ENCODE data around the gene LYPLA2.
"Not testable (repeated sequence)": the region's sequence is repeated elsewhere in the genome, so short reads cannot be mapped to it uniquely, and the experiment has no call there.

LYPLA2 gene

DNA sequence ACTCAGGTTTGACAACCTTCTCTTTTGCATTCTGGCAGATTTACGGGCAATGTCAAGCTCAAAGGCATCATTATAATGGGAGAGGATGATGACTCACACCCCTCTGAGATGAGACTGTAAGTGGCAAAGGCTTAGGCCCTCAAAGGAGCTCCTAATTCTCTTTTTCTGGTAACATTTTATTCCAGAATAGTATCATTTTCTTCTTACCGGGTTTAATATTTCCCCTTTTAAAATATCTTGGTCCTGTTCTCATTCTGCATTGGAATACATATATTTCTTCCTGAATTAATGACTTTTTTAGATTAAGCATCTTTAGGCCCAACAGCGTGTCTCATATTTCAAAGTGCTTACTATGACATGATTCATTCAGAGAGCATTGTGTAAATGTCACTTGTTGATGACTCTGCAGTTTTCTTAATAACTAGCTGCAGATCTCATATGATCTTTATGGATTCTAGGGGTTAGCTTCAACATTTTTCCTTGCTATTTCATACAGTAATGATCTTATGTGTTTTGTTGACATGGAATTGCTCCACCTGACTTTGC, 11.0 kb upstream of the LYPLA2 start:
- no peak for DNase-seq (ENCODE audit: low read depth, low spot score)

DNA sequence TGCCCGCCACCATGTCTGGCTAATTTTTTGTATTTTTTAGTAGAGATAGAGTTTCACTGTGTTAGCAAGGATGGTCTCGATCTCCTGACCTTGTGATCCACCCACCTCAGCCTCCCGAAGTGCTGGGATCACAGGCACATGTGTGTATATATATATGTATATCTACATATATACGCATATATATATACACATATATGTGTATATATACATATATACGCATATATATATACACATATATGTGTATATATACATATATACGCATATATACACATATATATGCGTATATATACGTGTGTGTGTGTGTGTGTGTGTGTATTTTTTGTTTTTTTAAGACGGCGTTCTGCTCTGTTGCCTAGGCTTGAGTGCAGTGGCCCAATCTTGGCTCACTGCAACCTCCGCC, 7.8 kb upstream of the LYPLA2 start:
- DNase-seq (ENCODE audit: low read depth, low spot score): not testable (repeated sequence)

DNA sequence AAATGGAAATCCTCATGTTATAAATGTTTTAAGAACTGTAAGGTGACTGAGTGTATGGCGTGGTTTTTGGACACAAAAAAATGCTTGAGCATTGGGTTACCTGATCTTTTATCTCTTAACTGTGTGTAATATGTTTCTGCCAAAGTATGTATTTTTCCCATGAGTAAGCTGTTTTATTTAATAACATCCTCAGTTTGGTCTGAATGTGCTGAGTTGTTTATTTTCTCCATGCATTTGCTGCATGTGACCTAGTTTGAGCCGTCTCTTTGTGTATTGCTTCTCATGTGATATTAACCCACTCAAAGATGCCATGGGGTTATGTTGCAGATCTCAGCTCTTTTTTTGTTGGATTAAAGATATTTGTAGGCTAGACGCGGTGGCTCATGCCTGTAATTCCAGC, 6.1 kb upstream of the LYPLA2 start:
- no peak for DNase-seq (ENCODE audit: low read depth, low spot score)

DNA sequence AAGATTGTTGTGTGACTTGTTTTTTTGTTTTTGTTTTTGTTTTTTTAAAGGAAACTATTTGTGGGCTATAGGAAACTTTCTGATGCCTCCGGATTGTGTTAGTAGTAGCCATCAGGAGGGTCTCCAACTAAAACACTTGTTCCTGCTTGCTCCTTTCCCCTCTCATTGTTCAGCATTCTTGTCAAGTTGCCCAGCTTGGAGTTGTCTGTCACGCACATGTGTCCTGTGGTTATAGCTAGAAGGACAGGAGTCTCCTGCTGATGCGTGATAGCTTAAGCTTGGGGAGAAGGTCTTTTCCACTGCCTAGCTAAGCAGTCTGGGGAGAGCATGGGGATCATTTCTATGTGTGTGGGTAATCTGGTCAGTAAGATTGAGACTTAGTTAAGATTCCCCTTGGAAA, 3.2 kb upstream of the LYPLA2 start:
- DNase-seq (ENCODE audit: low read depth, low spot score): no peak

DNA sequence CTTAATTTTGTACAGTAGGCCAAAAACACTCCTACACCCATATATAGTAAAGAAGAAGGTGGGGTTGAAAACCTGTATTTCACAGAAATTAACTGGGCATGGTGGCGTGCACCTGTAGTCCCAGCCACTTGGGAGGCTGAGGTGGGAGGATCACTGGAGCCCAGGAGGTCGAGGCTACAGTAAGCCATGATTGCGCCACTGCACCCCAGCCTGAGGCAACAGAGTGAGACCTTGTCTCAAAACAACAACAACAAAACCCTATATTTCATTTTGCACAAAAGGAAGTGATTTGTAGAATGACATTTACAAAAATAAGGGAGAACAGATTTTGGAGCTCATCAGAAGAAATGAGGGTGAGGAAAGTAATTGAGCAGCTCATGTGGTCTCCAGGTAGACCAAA, 2.2 kb upstream of the LYPLA2 start:
- DNase-seq (ENCODE audit: low read depth, low spot score): no peak

DNA sequence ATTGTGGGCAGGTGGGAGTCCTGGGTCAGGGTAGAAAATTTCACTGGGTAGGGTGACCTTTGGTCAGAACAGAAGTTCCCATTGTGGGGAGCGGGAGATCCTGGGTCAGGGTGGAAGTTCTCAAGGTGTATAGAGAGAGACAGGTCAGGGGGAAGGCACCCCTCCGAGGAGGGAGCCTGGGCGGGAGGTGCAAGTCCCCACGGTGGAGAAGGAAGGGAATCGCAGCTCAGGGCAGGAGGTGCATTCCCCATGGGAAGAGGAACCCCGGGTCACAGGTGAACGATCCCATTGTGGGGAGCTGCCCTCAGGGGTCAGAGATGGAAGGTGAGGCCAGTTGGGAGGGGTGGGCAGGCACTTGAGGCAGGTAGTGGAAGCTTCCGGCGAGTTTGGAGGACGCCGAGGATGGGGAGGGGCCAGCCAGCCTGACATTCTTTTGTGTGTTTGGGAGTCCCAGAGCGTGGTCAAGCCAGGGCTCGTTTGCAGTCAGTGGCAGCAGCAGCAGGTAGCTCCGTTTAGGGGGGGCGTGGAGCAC, 637 bp downstream of the LYPLA2 start:
- DNase-seq (ENCODE audit: low read depth, low spot score): peak; percentile 65

DNA sequence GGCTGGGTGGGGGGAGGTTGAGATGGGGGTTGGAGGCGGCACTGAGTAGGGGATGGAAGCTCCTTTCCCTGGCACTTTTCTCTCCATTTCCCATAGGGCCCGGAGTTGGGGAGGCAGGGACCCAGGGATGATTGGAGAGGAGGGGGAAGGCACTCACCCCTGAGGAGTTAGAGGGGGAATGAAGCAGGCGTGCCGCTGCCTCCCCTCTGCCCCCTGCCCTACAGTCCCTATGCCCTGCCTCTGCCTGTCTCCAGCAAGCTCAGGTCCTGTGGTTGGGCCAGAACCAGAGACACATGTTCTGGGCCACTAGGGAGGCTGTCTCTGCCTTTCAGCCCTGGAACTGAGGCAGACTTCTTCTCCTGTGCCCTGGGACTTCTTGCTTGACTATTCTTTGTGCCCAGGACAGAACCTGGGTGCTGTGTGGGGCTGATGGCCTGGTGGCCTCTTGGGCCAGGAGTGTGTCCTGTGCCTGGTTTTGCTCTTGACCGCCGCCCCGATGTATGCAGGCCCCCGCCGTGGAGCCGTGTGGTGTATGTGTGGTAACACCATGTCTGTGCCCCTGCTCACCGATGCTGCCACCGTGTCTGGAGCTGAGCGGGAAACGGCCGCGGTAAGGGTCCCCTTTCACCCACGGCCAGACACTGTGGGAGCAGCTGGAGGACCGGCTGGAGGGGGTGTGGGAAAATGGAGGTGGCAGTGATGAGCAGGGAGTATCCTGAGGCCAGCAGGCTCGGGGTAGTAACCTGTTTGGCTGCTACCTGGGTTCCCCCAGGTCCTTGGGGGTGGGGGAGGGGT, 1.4 kb downstream of the LYPLA2 start:
- no peak for DNase-seq (ENCODE audit: low read depth, low spot score)

DNA sequence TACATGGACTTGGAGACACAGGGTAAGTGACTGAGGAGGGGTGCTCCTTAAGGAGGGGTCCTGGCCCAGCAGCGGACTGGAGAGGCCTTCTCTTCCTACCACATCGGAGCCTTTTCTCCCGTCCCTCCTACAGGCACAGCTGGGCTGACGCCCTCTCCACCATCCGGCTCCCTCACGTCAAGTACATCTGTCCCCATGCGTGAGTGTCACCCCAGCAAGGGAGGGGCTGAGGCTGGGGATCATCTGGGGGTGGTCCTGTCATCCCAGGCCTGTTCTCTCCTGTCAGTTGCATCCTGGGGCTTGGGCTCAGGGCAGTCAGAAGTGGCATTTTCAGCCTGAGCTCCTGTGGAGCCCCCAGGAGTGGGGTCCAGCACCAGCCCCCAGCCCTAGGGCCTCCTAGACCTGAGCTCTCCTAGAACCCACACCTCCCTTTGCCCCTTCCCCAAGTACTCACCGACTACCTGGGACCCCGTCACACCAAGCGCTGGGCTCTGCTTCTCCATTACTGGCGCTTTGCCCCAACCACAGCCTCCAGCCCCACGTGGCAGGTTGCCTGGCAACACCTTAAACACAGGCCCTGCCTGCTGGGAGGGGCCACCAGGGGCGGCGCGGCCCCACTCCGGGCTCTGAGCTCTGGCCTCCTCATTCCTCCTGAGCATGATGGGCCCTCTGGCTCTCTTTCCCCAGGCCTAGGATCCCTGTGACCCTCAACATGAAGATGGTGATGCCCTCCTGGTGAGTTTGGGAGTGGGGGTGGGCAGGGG, 2.3 kb downstream of the LYPLA2 start:
- DNase-seq (ENCODE audit: low read depth, low spot score): no peak

DNA sequence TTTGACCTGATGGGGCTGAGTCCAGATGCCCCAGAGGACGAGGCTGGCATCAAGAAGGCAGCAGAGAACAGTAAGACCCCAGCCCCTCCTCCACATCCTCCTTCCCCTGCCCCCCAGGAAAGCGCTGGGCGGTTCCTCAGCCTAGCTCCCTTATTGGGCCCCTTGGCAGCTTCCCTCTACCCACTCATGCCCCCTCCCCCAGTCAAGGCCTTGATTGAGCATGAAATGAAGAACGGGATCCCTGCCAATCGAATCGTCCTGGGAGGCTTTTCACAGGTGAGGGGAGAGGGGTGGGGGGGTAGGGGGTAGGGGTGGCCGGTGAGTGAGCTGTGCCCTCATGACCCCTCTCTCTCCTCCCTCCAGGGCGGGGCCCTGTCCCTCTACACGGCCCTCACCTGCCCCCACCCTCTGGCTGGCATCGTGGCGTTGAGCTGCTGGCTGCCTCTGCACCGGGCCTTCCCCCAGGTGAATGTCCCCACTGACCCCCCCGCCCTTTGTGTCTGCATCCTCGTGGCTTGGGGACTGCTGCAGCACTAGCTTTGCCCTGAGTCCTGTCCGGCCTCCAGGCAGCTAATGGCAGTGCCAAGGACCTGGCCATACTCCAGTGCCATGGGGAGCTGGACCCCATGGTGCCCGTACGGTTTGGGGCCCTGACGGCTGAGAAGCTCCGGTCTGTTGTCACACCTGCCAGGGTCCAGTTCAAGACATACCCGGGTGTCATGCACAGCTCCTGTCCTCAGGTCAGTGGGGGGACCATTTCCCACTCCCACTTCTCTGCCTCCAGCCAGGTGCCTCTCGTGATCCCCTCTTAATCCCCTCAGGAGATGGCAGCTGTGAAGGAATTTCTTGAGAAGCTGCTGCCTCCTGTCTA, 3.2 kb downstream of the LYPLA2 start:
- no peak for DNase-seq (ENCODE audit: low read depth, low spot score)

DNA sequence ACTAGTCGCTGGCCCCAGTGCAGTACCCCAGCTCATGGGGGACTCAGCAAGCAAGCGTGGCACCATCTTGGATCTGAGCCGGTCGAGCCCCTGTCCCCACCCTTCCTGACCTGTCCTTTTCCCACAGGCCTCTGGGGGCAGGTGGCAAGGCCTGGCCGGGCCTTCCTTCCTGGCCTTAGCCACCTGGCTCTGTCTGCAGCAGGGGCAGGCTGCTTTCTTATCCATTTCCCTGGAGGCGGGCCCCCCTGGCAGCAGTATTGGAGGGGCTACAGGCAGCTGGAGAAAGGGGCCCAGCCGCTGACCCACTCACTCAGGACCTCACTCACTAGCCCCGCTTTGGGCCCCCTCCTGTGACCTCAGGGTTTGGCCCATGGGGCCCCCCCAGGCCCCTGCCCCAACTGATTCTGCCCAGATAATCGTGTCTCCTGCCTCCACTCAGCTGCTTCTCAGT, 3.8 kb downstream of the LYPLA2 start:
- DNase-seq (ENCODE audit: low read depth, low spot score): not testable (repeated sequence)

DNA sequence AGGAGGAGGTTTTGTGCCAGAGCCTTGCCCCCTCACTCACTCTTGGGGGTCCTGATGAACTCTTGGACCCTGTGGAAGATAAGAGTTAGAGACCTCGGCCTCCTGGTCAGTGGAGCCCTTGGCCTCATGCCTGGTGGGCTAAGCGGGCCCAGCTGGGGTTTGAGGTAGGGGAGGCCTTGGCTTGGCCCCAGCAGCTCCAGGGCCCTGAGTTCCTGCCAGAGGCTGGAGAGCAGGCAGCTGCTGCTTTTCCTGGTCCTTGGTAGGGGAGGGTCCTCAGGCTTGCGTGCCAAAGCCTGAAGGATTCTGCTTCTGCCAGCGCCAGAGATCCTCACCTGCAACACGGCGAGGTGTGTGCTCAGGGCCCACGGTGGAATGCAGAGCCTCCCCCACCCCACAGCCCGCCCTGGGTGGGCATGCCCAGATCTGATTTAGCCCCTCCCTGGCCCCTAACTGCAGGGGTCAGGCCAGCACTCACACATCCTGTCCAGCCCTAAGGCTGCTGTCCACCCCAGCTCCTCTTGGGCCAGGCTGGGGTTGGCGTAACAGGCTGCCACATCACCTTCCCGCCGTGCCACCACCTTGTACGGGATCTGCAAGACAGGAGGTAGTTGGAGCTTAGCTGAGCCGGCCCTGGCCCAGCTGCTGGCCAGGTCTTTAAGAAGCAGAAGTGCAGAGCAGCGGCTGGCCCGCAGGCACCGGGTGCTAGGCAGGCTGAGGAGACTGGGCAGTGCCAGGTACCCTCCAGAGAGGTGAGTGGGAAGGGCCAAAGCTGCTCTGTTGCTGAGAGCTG, 4.9 kb downstream of the LYPLA2 start:
- no peak for DNase-seq (ENCODE audit: low read depth, low spot score)

DNA sequence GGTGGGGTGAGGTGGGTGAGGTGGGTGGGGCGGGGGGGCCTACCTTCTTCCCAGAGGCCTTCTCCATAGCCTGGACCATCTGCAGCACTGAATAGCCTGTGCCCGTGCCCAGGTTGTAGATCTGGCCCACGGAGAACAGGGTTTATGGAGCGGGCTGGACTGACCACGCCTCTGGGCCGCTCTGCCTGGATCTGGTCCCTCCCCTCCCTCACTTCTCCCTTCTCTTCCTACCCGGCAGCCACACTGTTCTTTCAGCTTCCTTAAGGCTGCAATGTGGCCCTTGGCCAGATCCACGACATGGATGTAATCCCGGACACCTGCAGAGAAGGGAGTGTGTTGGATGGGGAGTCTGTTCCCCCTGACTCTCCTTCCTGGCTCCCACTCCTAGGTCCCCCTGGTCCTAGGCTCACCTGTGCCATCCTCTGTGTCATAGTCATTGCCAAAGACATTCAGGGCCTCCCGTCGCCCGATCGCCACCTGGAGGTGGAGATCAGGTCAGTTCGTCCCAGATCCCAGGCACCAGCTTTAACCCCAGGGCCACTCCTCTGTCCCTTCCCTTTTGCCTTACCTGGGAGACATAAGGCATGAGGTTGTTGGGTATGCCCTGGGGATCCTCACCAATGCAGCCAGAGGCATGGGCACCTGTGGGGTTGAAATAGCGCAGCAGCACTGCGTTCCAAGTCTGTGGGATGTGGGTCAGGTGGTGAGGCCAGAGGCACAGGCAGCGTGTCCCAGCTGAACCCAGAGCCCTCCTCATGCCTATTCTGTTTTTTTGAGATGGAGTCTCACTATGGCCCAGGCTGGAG, 5.7 kb downstream of the LYPLA2 start:
- DNase-seq (ENCODE audit: low read depth, low spot score): peak; percentile 24

DNA sequence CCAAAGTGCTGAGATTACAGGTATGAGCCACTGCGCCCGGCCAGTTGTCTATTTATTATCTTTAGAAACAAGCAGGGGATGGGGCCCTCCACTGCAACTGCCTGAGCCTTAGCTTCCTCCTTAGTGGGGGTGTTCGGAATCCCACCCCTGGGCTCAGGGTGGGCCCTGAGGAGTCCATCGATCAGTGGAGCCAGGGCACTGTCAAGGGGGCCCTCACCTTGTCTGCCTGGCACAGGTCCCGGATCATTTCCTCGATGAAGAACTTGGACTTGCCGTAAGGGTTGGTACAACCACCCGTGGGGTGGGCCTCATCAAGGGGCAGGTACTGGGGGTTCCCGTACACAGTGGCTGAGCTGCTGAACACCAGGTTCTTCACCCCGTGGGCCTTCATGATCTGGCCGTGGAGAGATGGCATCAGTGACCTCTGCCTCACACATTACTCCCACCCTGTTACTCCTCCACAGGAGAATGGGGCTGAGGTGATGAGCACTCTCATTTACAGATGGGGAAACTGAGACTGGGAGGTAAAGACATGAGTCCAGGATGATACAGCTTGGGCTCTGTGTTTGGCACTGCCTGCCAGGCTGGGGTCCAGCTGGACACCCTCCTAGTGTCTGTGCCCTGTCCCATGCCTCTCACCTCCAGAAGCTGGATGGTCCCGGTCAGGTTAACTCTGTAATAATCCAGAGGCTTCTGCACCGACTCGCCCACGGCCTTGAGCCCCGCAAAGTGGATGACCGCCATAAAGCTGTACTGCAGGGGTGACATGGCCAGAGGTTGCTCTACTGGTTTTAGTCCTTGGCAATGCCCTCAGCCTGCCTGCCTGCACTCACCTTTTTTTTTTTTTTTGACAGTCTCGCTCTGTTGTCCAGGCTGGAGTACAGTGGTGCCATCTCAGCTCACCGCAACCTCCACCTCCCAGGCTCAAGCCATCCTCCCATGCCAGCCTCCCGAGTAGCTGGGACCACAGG, 6.8 kb downstream of the LYPLA2 start:
- no peak for DNase-seq (ENCODE audit: low read depth, low spot score)

DNA sequence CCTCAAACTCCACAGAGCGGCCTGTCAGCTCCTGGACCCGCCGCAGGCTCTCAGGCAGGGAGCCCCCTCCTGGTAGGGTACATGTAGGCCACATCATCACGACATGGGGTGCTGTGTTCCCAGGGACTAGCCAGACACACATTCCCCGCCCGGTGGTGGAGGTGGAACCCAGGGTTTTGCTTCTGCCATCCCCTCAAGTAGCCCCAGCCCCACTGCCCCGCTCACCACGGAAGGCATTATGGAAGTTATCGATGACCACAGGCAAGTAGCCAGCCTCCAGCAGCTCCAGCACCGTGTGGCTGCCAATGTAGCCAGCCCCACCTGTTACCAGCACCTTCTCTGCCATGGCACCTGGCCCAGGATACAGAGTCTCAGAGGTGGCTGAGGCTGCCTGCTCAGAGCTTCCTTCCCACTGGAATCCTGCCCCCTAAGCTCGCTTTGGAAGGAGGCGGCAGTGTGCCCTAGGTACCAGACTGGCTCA, 7.8 kb downstream of the LYPLA2 start:
- no peak for DNase-seq (ENCODE audit: low read depth, low spot score)

DNA sequence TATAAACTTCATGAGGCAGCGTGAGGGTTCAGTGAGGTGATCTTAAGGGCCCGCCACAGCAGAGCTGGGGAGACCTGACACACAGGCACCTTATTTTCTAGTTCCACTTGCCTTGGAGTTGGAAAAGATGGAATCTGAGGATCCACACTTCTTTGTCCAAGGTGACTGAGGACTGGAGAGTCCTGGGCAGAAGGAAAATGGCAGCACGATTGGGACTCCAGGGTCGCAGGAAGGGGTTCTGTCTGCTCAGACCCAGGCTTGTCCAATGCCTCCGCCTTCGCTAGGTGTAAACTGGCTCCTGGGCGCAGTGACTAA, 8.3 kb downstream of the LYPLA2 start:
- DNase-seq (ENCODE audit: low read depth, low spot score): no peak

DNA sequence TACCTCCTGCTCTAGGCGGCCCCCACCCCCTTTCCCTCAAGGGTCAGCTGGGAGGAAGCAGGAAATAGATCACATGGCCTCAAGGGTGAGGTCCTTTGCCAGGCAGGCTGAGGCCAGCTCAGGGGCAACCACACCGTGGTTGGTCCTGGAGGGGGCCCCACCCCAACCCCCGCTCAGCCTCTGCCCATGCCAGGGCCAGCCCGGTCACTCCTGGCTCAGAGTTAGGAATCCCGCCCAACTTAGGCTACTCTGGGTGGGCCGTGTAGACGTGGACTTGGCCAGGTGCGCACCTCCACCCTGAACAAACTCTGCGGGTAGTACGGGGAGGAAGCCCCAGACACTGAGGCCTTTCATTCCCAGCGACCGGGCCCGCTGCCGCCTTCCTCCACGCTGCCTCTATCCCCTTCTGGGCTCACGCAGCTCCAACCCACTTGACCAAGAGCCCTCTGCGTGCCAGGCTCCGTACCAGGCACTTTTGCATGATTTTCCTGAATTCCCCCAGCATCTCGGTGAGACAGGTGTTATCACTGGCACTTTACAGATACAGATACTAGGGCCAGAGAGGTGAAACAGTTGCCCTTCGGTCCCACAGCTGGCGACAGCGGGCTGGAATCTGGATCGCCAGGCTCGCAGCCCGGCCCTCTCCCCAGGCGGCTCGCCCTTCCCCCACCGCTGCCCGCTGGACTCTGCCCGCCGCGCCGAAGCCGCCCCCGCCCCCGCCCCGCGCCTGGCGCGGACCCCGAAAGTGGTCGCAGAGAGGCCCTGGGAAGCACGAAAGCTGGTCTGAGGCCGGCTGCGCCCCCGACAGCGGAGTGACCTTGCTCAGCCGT, 8.8 kb downstream of the LYPLA2 start:
- DNase-seq (ENCODE audit: low read depth, low spot score): peak; percentile 79

DNA sequence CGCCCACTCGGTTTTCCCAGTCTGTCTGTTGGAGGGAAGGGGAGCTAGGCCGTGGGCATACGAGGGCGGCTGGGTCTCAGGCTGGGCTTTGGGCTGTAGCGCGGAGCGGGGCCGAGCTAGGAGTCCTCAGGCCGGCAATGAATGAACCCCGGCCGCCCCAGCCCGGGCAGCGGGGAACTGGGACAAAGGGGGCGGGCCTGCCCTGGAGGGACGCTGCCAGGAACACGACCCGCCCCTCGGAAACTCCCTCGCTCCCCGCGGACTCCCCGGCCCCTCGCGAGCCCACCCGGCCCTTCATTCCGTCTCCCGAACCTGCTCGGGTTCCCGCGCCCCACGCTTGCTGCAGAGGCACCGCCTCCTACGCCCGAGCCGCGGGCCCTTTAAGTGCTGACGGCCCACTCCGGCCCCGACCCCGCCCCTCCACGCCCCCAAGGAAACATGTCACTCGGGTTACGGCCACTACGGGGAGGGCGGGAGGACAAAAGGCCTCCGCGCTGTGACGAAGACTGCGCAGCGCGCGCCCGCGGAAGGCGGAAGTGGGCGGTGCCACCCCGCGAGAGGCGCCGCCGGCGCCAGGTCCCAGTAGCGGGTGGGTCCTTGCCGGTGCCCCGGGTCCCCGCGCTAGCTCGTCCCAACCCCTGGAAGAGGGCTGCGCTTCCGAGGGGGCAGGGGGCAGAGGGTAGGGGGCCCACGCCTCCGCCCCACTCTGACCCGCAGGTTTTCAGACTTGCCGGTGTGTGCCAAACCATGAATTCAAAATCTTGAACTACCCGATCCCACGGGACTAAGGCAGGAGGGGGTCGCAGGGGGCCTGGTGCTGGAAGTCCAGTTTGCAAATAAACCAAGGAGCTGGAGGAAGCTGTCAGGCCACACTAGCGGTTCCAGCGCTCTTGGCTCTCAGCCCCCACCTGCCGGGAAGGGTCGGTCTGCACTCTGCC, 9.7 kb downstream of the LYPLA2 start, which contains the start of gene GALE:
TSS of gene GALE (minus strand) at position 355 of the 938 bp plus-strand sequence. CDS start 1,747 bp downstream, outside the sequence.
- peak; percentile 77 for DNase-seq (ENCODE audit: low read depth, low spot score)

Data from ELF-1 (cell line).